M059J (cell line): ENCODE data around the gene TESK1. TPM values are rescaled to one million over a fixed set of nuclear protein-coding genes. Genes with fewer than 3 reads are reported as not detected.
"Not testable (repeated sequence)": the region's sequence is repeated elsewhere in the genome, so short reads cannot be mapped to it uniquely, and the experiment has no call there.

ENCODE experiments used
- DNase-seq: peaks from one replicate; pipeline ENCODE4 v3.0.0-alpha.2; 2012; ENCODE audit warnings: low read depth
- total RNA-seq: library from RNA; depleted of rRNA; stranded (reverse); fragments of >200 nt; shearing (Covaris generic); gene quantifications from 2 replicates; pipeline ENCODE4 v1.2.3, GENCODE V29; 2014

The TESK1 gene
- total RNA-seq, 1 experiment from 2014 or later: 11.0 TPM

DNA sequence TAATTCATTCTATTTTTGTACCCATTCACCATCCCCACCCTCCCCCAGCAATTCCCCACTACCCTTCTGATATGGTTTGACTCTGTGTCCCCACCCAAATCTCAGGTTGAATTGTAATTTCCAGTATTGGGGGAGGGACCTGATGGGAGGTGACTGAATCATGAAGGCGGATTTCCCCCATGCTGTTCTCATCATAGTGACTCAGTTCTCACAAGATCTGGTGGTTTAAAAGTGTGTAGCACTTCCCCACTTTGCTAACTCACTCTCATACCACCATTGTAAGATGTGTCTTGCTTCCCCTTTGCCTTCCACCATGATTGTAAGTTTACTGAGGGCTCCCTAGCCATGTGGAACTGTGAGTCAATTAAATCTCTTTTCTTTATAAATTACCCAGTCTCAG lies 25.9 kb upstream of the TESK1 start:
- DNase-seq: no peak

DNA sequence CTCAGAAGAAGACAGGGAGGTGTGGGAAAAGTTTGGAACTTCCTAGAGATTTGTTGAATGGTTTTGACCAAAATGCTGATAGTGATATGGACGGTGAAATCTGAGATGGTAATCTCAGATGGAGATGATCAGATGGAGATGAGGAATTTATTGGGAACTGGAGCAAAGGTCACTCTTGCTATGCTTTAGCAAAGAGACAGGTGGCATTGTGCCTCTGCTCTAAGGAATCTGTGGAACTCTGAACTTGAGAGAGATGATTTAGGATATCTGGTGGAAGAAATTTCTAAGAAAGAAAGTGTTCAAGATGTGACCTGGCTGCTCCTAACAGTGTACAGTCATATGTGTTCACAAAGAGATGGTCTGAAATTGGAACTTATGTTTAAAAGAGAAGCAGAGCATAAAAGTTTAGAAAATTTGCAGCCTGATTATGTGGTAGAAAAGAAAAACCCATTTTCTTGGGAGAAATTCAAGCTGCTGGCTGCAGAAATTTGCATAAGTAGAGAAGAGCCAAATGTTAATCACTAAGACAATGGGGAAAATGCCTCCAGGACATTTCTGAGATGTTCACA lies 25.3 kb upstream of the TESK1 start:
- not testable (repeated sequence) for DNase-seq

DNA sequence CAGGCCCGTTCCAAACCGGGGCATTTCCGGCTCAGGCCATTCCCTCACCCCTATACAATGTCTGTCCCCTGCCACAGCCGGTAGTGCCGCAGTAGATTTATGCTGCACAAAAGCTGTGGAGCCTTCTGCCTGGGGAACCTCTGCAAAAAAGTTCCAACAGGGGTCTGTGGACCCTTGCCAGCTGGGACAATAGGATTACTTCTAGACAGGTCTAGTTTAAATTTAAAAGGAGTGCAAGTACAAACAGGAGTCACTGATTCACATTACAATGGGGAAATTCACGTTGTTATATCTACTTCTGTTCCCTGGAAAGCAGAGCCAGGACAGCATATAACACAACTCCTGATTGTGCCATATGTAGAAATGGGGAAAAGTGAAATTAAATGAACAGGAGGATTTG lies 21.5 kb upstream of the TESK1 start:
- DNase-seq: not testable (repeated sequence)

DNA sequence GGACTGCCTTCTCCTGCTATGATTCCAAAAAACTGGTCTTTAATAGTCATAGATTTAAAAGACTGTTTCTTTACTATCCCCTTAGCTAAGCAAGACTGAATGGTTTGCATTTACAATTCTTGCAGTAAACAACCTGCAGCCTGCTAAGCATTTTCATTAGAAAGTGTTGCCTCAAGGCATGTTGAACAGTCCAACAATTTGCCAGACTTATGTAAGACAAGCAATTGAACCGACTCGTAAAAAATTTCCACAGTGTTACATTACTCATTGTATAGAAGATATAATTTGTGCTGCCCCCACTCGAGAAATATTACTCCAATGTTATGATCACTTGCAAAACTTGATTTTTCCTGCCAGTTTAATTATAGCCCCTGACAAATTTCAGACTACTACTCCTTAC lies 20.4 kb upstream of the TESK1 start:
- peak; percentile 32 for DNase-seq

DNA sequence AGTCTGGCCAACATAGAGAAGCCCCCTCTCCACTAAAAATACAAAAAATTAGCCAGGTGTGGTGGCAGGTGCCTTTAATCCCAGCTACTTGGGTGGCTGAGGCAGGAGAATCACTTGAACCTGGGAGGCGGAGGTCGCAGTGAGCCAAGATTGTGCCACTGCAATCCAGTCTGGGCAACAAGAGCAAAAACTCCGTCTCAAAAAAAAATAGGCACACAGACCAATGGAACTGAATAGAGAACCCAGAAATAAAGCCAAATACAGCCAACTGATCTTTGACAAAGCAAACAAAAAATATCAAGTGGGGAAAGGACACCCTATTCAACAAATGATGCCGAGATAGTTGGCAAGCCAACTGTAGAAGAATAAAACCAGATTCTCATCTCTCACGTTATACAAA lies 16.6 kb upstream of the TESK1 start:
- not testable (repeated sequence) for DNase-seq

DNA sequence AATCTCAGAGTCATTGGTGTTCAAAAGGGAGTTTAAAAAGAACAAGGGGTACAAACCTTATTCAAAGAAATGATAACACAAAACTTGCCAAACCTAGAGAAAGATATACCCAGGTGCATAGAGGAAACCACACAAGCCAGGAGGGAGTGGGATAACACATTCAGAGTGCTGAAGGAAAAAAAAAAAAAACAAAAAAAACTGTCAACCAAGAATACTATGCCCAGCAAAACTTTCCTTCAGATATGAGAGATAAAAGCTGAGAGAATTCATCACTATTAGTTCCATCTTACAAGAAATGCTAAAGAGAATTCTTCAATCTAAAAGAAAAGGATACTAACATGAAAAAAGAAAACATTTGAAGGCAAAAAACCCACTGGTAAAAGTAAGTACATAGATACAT lies 11.5 kb upstream of the TESK1 start:
- no peak for DNase-seq

DNA sequence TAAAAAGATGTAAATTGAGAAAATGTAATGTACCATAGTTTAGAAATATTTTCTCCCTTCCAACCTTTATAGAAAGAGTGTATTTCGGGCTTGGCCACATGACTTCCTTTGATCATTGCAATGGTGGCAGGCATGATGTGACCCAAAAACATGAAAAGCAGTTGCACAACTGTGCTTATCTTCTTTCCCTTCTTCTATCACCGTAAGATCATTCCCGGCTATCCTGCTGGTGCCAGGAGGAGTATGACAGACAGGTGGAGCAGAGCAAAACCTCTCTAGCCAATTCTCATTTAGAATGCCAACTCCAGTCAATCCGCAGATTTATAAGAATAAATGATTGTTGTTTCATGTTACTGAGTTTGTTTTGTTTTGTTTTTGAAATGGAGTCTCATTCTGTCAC lies 10.6 kb upstream of the TESK1 start:
- DNase-seq: no peak

DNA sequence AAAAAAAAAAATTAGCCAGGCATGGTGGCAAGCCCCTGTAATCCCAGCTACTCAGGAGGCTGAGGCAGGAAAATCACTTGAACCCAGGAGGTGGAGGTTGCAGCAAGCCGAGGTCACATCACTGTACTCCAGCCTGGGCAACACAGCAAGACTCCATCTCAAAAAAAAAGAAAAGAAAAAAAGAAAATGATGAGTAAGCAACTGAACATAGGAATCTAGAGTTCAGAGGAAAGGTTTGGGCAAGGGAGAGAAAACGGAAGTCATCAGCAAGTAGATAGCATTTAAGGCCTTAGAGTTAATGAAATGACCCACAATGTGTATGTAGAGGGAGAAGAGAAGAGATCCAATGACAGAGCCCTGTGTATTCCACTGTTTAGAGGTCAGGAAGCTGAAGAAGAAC lies 8.2 kb upstream of the TESK1 start:
- not testable (repeated sequence) for DNase-seq

DNA sequence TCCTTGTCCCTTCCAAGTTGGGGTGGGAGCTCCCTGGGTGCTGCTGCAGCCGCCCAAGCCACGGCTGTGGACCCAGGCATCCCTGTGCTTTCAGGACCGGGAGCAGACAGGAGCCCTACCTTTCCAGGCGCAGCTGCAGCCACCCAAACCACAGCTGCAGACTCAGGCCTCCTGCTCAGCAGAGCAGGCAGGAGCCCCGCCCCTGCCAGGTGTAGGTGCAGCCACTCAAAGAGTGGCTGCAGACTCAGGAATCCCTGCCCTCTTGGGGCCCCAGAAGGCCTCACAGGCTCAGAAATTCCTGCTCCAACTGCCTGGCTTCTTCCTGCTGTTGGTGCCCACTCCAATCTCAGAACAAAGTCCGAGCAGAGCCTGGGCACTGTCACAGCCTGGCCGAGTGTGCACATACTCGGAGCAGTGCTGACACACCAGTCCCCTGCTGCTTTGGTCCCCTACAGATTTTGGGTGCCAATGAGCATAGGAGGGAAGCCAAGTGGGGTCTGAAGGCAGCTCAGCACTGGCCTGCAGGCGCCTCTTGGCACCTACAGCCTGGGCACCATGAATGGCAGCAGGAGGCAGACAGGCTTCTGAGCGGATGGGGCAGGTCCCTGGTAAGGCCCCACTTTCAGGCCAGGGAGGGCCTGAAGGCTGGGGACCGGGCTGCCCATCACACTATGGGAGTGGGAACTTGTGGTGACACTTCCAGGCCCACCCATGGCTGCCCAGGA lies 6.0 kb upstream of the TESK1 start:
- no peak for DNase-seq

DNA sequence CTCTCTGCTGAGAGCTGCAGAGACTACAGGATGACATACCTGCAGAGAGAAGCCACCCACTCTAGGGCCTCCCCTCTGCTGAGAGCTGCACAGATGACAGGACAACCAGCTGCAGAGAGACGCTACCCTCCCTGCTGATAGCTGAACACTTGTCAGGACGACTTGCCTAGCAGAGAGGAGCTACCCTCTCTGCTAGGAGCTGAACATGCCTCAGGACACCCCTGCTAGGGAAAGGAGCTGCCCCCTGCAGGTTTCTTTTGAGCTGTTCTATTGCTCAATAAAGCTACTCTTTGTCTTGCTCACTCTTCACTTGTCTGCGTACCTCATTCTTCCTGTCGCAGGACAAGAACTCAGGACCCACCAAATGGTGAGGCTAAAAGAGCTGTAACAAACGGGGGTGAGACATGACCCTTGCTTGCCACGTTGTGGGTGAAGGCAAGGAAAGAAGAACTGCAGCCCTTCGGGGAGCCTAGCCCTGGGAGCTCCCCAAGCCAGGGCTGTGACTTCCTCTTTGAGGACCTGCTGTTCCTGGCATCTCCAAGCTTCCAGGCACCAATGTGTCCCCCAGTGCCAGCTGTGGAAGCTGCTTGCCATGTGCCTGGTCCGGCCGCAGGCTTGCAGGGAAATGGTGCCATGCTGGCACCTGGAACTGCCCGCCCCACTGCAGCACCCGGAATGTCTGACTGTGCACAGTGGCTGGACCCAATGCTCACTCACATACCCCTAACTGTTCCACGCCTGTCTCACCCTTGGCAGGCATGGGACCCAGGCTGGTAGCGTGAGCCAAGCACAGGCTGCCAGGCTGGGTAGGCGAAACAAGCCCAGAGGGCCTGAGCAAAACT lies 5.1 kb upstream of the TESK1 start:
- no peak for DNase-seq

DNA sequence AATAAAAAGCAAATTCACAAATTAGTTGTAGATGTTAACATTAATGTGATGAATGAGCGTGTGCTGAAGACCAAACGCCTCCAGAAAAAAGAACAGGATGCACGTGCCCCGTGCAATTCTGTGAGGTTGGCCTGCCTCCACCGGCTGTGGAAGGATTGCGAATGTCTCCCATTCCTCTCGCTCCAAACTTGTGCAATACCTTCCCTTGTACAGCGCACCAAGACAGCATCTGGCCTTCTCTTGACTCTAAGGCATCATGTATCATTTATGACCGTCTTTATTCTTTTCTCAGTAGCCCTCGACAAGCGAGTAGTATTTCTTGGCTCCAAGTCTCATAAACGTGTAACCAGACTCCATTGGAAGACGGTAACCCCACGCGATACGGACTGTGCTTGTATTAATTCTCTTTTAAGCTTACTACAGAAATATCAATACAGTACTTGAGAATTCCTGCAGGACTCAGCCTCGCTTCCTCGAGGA lies 1.5 kb upstream of the TESK1 start:
- DNase-seq: no peak

DNA sequence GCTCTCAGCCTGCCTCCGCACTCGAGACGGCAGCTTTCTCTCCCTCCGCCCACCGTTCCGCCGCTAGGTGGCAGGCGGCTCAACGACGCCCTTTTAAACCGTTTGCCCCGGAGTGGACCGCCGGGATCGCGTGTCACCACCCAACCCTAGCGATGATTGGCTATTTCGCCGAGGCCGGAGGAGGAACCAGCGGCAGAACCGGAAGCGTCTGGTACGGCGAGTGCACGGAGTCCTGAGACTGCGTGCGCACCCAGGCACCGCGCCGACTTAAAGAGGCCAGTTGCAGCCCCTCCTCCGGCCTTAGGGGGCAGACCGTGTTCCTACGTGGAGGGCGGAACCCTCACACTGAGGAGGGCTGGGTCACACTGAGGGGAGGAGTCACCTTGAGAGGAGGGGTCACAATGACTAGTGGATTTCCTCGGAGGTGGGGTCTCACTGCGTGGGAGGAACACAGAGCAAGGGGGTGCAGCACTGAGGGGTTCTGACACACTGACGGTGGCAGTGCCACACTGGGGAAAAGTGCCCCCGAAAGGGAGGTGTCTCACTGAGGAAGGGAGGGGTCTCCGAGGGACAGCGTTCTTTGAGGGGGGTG lies 980 bp upstream of the TESK1 start:
- DNase-seq: peak; percentile 100

DNA sequence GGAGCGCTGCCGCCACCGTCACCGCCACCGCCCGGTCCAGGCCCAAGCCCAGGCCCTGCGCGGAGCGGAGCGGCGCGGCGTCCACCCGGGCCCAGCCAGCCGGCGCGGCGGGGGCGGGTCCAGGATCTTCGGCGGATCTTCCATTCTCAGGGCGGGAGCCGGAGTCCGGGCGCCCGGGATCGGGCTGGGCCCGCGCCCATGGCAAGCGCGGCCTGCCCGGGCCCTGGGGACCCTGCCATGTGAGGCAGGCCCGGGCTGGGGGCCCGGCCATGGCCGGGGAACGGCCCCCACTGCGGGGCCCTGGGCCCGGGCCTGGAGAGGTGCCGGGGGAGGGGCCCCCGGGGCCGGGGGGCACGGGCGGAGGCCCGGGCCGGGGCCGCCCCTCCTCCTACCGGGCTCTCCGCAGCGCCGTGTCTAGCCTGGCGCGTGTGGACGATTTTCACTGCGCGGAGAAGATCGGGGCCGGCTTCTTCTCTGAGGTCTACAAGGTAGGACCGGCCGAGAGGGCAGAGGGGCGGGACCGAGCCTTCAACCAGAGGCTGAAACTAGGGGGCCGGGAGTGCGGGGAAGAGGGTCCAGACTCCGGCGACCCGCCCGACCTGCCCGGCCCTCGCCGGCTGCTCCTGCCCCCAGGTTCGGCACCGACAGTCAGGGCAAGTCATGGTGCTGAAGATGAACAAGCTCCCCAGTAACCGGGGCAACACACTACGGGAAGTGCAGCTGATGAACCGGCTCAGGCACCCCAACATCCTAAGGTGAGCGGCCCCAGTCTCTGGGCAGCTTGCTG lies 482 bp downstream of the TESK1 start:
- DNase-seq: no peak

DNA sequence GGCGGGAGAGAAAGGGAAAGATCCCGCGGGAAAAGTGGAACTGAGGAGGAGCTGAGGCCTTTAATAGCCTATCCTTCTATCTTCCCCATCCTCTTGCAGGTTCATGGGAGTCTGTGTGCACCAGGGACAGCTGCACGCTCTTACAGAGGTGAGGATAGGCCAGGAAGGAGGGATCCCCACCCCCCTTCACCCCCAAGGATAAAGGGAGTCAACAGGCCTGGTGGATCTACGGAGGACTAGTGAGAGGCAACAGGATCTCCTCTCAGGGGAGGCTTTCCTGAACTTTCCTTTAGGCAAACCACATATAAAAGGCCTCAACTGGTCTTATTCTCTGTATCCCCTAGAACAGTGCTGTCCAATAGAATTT lies 1.1 kb downstream of the TESK1 start:
- peak; percentile 34 for DNase-seq

DNA sequence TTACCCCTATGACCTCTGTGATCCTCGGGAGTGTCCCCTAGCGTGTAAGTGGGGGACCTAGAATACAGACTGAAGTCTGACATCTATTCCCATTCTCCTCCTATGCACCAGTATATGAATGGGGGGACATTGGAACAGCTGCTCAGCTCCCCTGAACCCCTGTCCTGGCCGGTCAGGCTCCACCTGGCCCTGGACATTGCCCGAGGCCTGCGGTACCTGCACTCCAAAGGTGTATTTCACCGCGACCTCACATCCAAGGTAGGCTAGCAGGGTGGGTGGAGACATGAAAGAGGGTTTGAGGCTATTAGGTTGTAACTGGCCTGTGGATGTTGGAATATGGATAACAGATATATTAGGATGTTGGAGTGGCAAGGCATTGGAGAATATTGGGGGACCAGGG lies 1.7 kb downstream of the TESK1 start:
- DNase-seq: no peak

DNA sequence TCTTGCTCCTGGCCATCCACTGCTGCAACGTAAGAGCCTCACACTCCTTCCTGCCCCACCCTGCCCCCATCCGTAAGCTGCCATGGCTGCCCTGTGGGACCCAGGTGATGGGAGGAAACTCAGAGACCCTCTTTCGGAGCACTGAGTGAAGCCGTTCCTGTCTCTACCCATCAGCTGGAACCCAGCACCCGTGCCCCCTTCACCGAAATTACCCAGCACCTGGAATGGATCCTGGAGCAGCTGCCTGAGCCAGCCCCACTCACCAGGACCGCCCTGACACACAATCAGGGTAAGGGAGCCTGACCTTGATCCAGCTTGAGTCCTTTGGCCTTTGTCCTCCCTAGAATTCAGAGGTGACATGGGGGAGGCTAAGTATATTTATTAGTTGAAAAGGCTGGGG lies 3.2 kb downstream of the TESK1 start:
- no peak for DNase-seq

DNA sequence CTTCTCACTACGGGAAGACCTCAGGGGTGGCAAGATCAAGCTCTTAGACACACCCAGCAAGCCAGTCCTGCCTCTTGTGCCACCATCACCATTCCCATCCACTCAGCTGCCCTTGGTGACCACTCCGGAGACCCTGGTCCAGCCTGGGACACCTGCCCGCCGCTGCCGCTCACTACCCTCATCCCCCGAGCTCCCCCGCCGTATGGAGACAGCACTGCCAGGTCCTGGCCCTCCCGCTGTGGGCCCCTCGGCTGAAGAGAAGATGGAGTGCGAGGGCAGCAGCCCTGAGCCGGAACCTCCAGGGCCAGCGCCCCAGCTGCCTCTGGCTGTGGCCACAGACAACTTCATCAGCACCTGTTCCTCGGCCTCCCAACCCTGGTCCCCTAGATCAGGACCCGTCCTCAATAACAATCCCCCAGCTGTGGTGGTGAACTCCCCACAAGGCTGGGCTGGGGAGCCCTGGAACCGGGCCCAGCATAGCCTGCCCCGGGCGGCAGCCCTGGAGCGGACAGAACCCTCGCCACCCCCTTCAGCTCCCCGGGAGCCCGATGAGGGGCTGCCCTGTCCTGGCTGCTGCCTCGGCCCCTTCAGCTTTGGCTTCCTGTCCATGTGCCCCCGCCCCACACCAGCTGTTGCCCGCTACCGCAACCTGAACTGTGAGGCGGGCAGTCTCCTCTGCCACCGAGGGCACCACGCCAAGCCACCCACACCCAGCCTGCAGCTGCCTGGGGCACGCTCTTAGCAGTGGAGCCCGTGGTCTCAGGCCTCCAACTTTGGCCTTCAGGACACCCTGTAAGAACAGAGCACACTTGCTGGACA lies 4.1 kb downstream of the TESK1 start:
- no peak for DNase-seq

DNA sequence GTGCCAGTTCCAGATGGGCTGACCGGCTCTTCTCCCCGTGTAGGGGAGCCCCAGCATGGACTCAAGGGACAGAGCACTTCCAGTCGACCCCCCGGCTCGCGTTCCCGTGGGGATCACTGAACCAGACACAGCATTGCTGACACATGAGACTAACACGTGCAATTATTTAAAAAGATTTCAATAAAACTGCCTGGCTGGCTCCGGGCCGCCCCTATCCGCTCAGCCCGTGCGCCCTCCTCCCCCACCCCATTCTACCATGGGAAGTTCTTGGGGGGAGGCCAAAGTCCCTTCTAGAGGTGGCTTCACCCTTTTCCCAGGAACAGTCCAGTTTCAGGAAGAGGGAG lies 4.7 kb downstream of the TESK1 start:
- no peak for DNase-seq

DNA sequence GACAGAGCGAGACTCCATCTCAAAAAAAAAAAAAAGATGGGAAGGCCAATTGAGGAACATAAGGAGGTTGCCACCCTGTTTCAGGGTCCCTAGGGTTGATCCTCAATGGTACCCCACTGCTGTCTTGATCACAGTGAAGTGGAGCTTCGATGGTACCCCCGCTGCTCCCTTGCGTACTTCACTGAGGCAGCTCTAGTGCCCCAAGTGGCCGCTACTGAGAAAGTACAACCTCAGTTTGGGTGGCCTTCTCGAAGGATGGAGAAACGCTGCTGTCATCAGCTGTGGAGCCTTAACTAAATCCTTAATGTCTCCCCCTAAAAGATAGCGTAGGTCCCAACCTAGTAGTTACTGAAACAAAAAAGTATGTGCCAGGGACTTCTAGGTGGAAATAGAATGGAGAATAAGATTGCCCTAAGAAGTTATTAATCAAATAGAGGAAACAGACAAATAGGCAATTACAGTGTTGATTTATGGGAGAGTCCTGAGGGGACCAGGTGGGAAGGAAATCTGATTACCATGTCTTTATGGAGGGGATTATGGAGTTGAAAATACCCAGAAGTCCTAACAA lies 6.3 kb downstream of the TESK1 start:
- DNase-seq: peak; percentile 31

DNA sequence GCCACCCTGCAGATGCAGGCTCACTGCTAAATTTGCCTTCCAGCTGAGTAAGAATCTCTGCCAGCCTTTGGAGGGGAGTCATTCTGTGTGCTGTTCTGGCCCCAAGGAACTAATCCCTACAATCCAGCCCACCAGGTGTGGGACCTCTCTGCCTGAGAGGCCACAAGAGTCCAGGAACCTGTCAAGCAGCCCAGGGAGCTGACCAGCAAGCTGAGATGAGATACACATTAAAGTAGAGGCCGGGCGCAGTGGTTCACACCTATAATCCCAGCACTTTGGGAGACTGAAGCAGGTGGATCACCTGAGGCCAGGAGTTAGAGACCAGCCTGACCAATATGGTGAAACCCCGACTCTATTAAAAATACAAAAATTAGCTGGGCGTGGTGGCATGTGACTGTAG lies 7.0 kb downstream of the TESK1 start:
- DNase-seq: not testable (repeated sequence)

DNA sequence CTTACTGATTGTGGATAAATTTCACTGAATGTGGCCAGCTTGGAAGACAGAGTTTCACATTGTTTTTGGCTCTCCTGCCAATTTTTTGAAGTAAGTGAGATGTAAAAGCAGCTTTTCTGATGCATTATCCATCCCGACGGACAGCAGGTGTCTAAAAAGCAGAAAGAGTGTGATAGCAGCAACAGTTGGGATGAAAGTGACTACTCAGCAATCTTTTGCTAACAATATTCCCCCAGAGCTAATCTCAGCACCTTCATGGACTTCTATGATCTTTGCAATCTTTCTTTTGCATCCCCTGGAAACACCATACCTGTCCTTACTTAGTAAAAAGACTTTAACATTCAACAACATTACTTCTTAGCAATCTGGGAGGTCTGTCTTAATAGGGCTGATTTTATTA lies 7.8 kb downstream of the TESK1 start:
- DNase-seq: no peak
